NCI-H2081 treated with DMSO at 0.1 percent for 48 hours (cell line): ENCODE measurements around the gene TRAPPC13.
"Not testable (repeated sequence)": the region's sequence is repeated elsewhere in the genome, so short reads cannot be mapped to it uniquely, and the experiment has no call there.

Experiments used
- DNase-seq: peaks from one replicate; lab custom pipeline; 2025; lab: John Stamatoyannopoulos, UW

TRAPPC13 gene

GRCh38 chr5:65676056-65676455 is 51.2 kb downstream of the TRAPPC13 start:
- DNase-seq: not testable (repeated sequence)

GRCh38 chr5:65682148-65682547 is 57.3 kb downstream of the TRAPPC13 start:
- no peak for DNase-seq

- no peak for DNase-seq
Measured at GRCh38 chr5:65693121-65693520, 68.3 kb downstream of the TRAPPC13 start.

GRCh38 chr5:65695162-65695755 is 70.4 kb downstream of the TRAPPC13 start:
- DNase-seq: no peak

GRCh38 chr5:65695896-65696295 is 71.1 kb downstream of the TRAPPC13 start:
- no peak for DNase-seq

GRCh38 chr5:65696892-65697291 is 72.1 kb downstream of the TRAPPC13 start:
- DNase-seq: no peak

- no peak for DNase-seq
Measured at GRCh38 chr5:65699338-65699737, 74.5 kb downstream of the TRAPPC13 start.

GRCh38 chr5:65702036-65702435 is 77.2 kb downstream of the TRAPPC13 start:
- DNase-seq: no peak

- DNase-seq: no peak
Measured at GRCh38 chr5:65704621-65705239, 79.9 kb downstream of the TRAPPC13 start.

DNA sequence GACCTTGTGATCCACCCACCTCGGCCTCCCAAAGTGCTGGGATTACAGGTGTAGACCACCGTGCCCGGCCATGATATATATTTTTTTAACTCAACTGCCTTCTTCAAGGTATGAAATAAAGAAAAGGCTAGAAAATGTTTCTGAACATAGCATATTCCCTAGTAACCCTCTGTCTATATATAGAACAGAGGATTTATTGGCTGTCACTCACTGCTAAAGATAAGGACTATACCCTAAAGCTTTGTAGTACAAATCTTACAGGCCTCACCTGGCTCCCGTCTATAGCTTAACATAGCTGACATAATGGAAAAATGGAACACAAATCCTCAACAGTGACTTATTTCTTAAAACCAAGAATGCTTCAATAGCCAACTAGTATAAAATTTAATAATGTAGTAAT is 82.8 kb downstream of the TRAPPC13 start:
- DNase-seq: no peak

DNA sequence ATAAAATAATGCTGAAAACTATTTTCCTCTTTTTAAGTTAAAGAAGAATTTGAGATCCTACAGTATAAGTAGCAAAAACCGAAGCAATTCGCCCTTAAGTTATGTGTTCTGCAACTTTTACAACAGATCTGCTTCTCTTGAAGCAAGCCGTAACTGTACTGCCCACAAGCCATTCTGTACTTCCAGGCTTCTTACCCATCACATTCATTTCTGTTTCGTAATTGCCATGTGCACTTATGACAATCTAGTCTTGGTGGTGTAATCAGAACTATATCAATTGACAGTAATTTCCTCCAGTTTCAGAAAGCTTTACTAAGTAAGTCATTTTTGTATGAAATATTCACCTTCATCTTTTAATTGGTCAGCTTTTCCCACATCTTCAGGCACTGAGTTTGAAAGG is 83.3 kb downstream of the TRAPPC13 start:
- DNase-seq: no peak
